GM18517 (cell line): ENCODE measurements around the gene SLC22A16.

Experiments
- ATAC-seq: cut with Tn5 transposase; IDR thresholded peaks from one replicate; pipeline ENCODE4 v1.9.1; 2021; ENCODE audit warnings: mild to moderate bottlenecking, moderate library complexity; ENCODE audit not compliant: unreplicated experiment

The SLC22A16 gene

GRCh38 chr6:110408901-110409300, 67.5 kb downstream of the SLC22A16 start:
- no peak for ATAC-seq

GRCh38 chr6:110404607-110405006, 71.8 kb downstream of the SLC22A16 start:
- no peak for ATAC-seq

DNA sequence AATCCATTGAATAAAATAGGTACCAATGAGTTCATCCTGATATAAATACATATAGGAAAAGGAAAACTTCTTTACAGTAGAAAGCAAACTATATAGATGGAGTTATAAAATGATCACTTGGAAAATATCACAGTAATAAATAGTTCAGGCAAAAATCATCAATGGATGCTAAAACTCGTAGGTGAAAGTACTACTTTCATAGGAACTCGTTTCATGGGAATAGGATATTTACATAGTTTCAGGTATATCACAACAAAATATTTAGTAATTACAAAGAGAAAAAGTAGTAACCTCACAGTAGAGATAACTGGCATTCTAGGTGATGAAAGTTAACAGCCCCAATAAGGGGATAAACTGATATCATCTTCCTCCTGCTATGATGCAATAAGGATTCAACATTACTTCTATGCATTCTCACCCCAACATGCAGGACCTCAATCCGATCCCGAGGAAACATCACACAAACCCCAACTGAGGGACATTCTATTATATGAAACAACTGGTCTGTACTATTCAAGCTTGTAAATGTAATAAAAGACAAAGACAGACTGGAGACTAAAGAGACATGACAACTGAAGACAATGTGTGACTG, 74.7 kb downstream of the SLC22A16 start:
- ATAC-seq = no peak

DNA sequence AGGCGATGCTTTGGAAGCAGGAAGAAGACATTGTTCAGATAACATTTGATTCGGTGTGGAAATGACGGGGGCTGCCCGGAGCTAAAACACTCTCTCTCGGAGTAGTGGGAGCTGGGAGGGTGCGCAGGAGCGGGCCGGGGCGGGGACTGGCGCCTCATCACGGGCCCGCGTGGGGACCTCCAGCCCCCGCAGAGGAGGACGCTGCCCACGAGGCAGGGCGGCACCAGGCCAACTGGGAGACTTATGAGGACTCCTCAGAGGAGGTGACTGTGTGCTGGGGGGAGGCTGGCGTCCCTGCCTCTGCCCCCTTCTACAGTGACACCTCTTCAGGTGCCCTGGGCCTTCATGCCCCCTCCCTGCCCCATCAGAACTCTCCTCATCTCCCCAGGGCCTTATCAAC, 76.2 kb downstream of the SLC22A16 start:
- no peak for ATAC-seq

DNA sequence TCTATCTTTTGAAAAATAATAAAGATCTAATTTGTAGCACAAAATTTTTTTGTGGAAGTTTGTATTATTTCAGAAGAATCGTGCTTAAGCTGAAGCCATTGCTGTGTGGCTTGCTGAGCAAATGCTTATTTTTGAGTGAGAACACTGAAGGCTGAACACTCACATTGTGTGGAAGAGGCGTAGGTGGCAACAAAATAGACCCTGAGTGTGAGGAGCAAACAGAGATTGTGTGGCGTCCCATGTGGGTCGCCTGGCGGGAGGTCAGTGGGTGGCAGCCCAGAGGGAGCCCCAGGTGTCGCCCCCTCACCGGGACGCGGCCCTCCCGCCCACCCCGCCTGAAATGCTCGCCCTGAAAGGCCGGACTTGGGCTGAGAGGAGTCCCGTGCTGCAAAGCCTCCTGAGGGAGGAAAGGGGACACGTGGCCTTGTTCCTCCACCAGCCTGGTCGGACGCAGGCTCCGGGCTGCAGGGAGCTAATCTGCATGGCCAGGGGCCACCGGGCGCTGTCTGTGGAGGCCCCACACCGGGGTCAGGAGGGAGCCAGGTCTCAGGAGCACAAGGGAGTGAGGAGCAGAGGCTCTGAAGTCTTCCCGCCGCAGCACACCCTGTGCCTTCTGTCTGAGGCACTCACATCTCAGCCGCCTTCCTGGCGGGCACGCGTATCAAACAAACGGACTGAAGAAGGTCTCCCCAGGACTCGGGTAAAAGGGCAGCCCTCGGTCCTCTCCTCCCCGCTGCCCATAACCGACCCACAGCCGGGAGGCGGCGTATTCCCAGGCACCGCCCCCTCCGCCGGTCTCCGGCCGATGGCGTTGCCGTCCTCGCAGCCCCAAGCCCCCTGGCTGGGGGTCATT, 77.0 kb downstream of the SLC22A16 start:
- no peak for ATAC-seq

DNA sequence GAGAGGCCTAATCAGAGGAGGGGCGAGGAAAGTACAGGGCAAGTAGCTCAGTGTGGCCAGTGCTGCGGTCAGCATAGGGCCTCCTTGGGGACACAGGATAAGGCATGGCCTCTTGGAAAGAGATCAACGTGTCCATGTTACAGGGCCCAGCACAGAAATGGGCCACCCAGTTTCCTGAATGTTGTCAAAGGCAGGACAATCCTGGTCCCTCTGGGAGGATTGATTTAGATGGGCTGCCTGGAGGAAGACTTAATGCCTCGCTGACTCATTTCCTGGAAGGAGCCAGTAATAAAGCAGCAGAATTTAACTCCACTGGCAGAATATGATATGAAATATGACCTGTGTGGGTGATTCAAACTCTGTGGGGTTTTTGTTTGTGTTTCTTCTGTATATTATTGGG, 77.6 kb downstream of the SLC22A16 start:
- no peak for ATAC-seq

DNA sequence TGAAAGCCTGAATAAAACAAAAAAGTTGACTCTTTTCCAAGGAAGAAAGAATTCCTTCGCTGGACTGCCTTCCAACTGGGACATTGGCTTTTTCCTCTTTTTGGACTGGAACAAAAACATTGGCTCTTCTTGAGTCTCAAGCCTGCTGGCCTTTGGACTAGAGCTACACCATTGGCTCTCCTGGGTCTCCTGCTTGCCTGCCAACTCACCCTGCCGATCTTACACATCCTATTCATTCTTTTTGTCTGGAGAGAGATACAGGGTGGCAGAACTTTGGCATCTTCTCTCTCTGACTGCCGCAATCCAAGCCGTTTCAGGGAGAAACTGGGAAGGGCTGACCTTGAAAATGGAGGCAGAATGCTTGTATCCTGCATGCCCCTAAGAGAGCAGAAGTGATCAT, 81.2 kb downstream of the SLC22A16 start:
- no peak for ATAC-seq

DNA sequence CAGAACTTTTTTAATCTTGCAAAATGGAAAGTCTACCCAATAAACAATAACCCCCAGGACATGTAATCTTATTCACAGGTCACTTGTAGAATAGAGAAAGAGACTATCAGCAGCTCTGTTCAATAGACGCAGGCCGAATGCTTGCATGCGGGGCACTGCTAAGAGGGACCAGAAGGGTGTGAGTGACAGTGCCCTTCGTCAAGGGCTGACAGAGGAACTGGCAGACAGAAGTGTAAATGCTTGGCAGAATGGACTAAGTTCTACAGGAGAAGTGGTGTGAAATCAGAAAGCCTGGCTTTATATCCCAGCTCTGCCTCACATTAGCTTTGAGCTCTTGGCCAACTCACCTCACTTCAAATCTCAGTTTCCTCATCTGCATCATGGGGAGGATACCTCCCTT, 82.0 kb downstream of the SLC22A16 start:
- no peak for ATAC-seq

DNA sequence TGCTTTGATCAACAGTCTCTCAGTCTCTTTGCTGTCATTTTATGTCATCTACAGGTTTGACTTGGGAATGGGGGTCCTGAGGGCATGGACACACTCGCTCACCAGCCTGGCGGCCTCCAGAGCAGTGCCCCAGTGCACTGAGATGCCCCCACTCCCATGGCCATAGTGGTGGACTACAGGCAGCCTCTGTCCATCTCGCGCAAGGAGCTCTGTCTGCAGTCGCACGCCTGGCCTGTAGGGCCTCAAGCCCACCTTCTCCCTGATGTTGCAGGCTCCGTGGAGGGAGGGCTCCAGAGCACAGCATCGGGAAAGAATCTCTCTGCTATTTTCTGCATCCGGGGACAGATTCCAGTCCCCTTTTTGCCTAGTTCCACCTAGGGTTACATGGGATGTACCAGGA, 83.7 kb downstream of the SLC22A16 start:
- no peak for ATAC-seq

GRCh38 chr6:110390404-110390803, 86.0 kb downstream of the SLC22A16 start:
- no peak for ATAC-seq

DNA sequence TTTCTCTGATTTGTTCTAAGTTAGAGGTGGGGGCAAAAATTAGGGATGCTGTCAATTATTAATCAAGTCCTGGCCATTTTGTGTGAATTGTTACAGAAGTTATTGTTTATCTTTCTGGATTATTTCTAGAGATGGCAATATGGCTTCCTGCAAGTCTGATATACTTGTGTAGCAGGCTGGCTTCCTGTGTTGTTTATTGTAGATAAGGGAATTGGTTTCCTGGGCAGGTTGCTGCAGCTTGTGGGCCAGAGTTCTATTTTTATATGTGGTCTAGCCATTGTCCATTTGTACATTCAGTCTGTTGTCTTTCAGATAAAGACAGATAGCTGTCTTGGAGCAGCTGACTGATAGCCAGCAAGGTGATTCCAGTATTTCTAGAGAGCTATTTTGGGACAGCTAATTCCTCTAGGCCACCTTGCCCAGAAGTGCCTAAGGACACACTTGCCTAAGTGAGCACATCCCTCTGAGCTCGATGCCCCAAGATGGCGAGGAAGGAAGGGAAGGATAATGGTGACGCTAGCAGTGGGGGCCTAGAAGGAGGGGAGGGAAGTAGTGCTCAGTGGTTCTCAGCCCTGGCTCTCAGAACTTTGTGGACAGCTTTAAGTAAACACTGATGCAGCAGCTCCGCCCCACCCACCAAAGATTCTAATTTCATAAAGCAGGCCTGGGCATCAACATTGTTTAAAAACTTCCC, 86.6 kb downstream of the SLC22A16 start:
- ATAC-seq = no peak

- ATAC-seq = no peak
These were observed 88.4 kb downstream of the SLC22A16 start for GRCh38 chr6:110387986-110388385.

DNA sequence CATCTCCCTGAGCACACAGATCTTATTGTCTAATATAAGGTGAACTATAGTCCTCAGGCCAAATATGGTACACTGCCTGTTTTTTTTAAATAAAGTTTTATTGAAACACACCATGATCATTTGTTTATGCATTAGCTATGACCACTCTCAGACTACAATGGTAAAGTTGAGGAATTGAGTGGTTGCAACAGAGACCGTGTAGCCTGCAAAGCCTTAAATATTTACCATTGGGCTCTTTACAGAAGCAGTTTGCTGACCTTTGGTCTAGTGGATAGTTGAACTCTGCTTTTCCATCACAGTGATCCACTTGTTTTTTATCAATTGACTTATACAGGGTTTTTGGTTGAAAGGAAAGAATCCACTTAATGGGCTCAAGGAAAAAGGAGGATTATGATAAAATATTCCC, 91.0 kb downstream of the SLC22A16 start:
- no peak for ATAC-seq

DNA sequence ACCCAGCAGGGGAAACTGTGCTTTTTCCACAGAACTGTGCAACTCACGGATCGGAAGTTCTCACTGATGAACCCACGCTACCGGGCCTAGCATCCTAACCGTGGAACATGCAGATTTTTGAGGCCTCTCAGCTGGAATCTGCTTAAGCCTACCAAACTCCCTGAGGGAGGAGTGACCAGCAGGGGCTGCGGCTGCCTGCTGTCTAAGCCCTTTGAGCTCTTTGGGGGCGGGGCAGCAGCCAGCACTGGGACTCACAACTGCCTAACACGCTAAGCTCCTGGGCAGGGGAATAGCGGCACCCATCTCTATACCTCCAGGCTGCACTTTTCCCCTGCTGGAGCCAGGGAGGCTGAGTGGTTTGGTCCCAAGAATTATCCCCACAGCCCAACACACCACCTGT, 97.9 kb downstream of the SLC22A16 start:
- no peak for ATAC-seq
